Panc1 (cell line): ENCODE results near the gene ATP10D. TPM values are rescaled to one million over a fixed set of nuclear protein-coding genes. Genes with fewer than 3 reads are reported as not detected.

Experiments
- ATAC-seq: fragments of 200-7000 bp; cut with Tn5 transposase; 2 replicates; pipeline ENCODE4 v1.9.1; 2020; ENCODE audit warnings: mild to moderate bottlenecking, moderate library complexity
- BruUV-seq: library from RNA; stranded (reverse); fragments of 400-500 nt; replicated peaks from 2 replicates; lab custom pipeline; 2021; lab: Mats Ljungman, UMichigan
- CTCF ChIA-PET: fragments of 300-600 bp; sonication (Branson Sonifier 250); formaldehyde crosslinking; loops from one replicate; lab custom pipeline; 2022; ENCODE audit warnings: antibody characterized with exemption; lab: Charles Lee
- POLR2A ChIA-PET: fragments of 300-600 bp; sonication (Branson Sonifier 250); formaldehyde crosslinking; loops from one replicate; lab custom pipeline; 2022; ENCODE audit warnings: antibody characterized with exemption; lab: Charles Lee
- DNase-seq: peaks from one replicate; pipeline ENCODE4 v3.0.0-alpha.2; 2010; ENCODE audit warnings: low read depth, low spot score
- H3K27ac ChIP-seq: 2 replicates; pipeline ENCODE4 v1.5.1; 2011; ENCODE audit warnings: mild to moderate bottlenecking, low read length, inconsistent platforms
- H3K27me3 ChIP-seq: fragments of 200-500 bp; sonication (Bioruptor generic); 2 replicates; pipeline ENCODE4 v1.6.0; 2014; ENCODE audit warnings: low read length, inconsistent platforms; ENCODE audit not compliant: control insufficient read depth, insufficient read depth
- H3K36me3 ChIP-seq: fragments of 200-500 bp; sonication (Bioruptor generic); 2 replicates; pipeline ENCODE4 v1.5.1; 2014; ENCODE audit warnings: inconsistent platforms, mild to moderate bottlenecking, low read length, moderate library complexity; ENCODE audit not compliant: control insufficient read depth, insufficient read depth
- H3K4me1 ChIP-seq: 2 replicates; pipeline ENCODE4 v1.5.1; 2011; ENCODE audit warnings: inconsistent platforms, mild to moderate bottlenecking, low read length, moderate library complexity; ENCODE audit not compliant: control insufficient read depth, insufficient read depth
- H3K4me3 ChIP-seq, 2 experiments: 2 replicates each; pipeline ENCODE4 v1.5.1; 2011 to 2012; ENCODE audit warnings: low read depth in 2 of 2, low read length in 2 of 2, mild to moderate bottlenecking in 2 of 2, inconsistent platforms in 1 of 2, moderate library complexity in 1 of 2
- H3K9me3 ChIP-seq: fragments of 200-500 bp; sonication (Bioruptor generic); 2 replicates; pipeline ENCODE4 v1.5.1; 2014; ENCODE audit warnings: low read depth, mild to moderate bottlenecking, inconsistent platforms, low read length, moderate library complexity; ENCODE audit not compliant: control insufficient read depth, insufficient read depth
- CTCF ChIP-seq: fragments of 450-650 bp; IDR thresholded peaks from 2 replicates; pipeline ENCODE4 v1.5.1; 2017; ENCODE audit warnings: mild to moderate bottlenecking
- POLR2AphosphoS5 ChIP-seq: IDR thresholded peaks from 2 replicates; pipeline ENCODE4 v1.6.1; 2012; ENCODE audit warnings: mild to moderate bottlenecking, low read depth, low read length, moderate library complexity
- REST ChIP-seq, 2 experiments: IDR thresholded peaks; 2 replicates each; pipeline ENCODE4 v1.6.1; 2011 to 2012; ENCODE audit warnings: low read depth in 2 of 2, control low read depth in 1 of 2, low read length in 1 of 2, mild to moderate bottlenecking in 1 of 2, moderate library complexity in 1 of 2; ENCODE audit not compliant: insufficient read depth in 1 of 2
- SIN3A ChIP-seq: IDR thresholded peaks from 2 replicates; pipeline ENCODE4 v1.6.1; 2012; ENCODE audit warnings: low read depth, mild to moderate bottlenecking, low read length, moderate library complexity, borderline replicate concordance; ENCODE audit not compliant: insufficient read depth
- TCF7L2 ChIP-seq: IDR thresholded peaks from 2 replicates; pipeline ENCODE4 v1.6.1; 2011; ENCODE audit warnings: mild to moderate bottlenecking, low read depth, low read length, inconsistent platforms
- in situ Hi-C: cut with HindIII; loops from 2 replicates; pipeline ENCODE4 v1.10.0; 2016; ENCODE audit warnings: low sequenced_read_pairs, low pct_unique_long_range_greater_than_20kb
- intact Hi-C: fragments of 100-400 bp; cut with micrococcal nuclease; formaldehyde crosslinking; loops from one replicate; pipeline ENCODE4 v1.10.0; 2022; ENCODE audit not compliant: unreplicated experiment
- total RNA-seq: library from RNA; stranded (reverse); gene quantifications from one replicate; pipeline ENCODE4 v1.2.1, GENCODE V29; 2021; ENCODE audit not compliant: unreplicated experiment

ATP10D gene
- total RNA-seq, 1 experiment from 2014 or later = 13.9 TPM

- H3K27me3 ChIP-seq = no peaks in the 10 kb centered on the region
- no peak overlapping the region for H3K4me3 ChIP-seq
- no peak overlapping the region for H3K27ac ChIP-seq
- in situ Hi-C loops = no loop called here
- no peak for TF ChIP-seq SIN3A
- TF ChIP-seq TCF7L2 = no peak
- no peak for TF ChIP-seq POLR2AphosphoS5
- no peak for TF ChIP-seq REST (IDR thresholded peaks at IDR 0.05; ENCODE audit: insufficient read depth in 1 of 2, low read depth in 2 of 2, low read length in 1 of 2)
- no peak for TF ChIP-seq CTCF
- DNase-seq (no peak), ATAC-seq (no peak)
- intact Hi-C loops = no loop called here
- H3K4me1 ChIP-seq = no peaks in the 10 kb centered on the region
- BruUV-seq = no TSS peak
- CTCF ChIA-PET = no interaction called here
- POLR2A ChIA-PET = no interaction called here
- no peaks in the 10 kb centered on the region for H3K36me3 ChIP-seq
- no peaks in the 10 kb centered on the region for H3K9me3 ChIP-seq
These were observed 20.6 kb downstream of the ATP10D start for GRCh38 chr4:47505666-47506065.

GRCh38 chr4:47510506-47511143, 25.6 kb downstream of the ATP10D start:
- DNase-seq = no peak
- no peaks in the 10 kb centered on the region for H3K27me3 ChIP-seq
- ChIA-PET CTCF (no interaction called here), POLR2A (interaction anchor here (0.6 kb wide), 1 partner anchor 1334 kb away, joined by 11 read pairs; no protein-coding TSS in a partner anchor)
- H3K4me3 ChIP-seq = no peak overlapping the region
- H3K9me3 ChIP-seq = no peaks in the 10 kb centered on the region
- H3K27ac ChIP-seq = no peak overlapping the region
- intact Hi-C loops (no loop called here), in situ Hi-C loops (no loop called here)
- H3K4me1 ChIP-seq = no peaks in the 10 kb centered on the region
- no peak for TF ChIP-seq SIN3A
- TF ChIP-seq CTCF = no peak
- no peak for TF ChIP-seq POLR2AphosphoS5
- no peak for TF ChIP-seq TCF7L2
- no peak for TF ChIP-seq REST (IDR thresholded peaks at IDR 0.05; ENCODE audit: insufficient read depth in 1 of 2, low read depth in 2 of 2, low read length in 1 of 2)
- BruUV-seq = no TSS peak
- H3K36me3 ChIP-seq = no peaks in the 10 kb centered on the region
- ATAC-seq = no peak
